Kidney epithelial cell (primary cell): Measurements from ENCODE around the gene NPR3. TPM values are rescaled to one million over a fixed set of nuclear protein-coding genes. Genes with fewer than 3 reads are reported as not detected.

Experiments used
- DNase-seq: peaks from one replicate; pipeline ENCODE4 v3.0.0-alpha.2; 2010; ENCODE audit warnings: low read depth
- H3K27me3 ChIP-seq: 2 replicates; pipeline ENCODE4 v1.6.0; 2011; ENCODE audit warnings: low read length; ENCODE audit not compliant: control insufficient read depth, insufficient read depth
- H3K36me3 ChIP-seq: 2 replicates; pipeline ENCODE4 v1.5.1; 2011; ENCODE audit warnings: low read length; ENCODE audit not compliant: control insufficient read depth, insufficient read depth
- H3K4me3 ChIP-seq: 2 replicates; pipeline ENCODE4 v1.5.1; 2011; ENCODE audit warnings: low read depth, mild to moderate bottlenecking, control low read depth, low read length
- total RNA-seq: library from RNA; depleted of rRNA; stranded (reverse); fragments of >200 nt; gene quantifications from 2 replicates; pipeline ENCODE4 v1.2.3, GENCODE V29; 2015
- TF ChIP-seq, protein P1 (sequence below): IDR thresholded peaks from 2 replicates; pipeline ENCODE4 v1.5.1; 2011; ENCODE audit warnings: mild to moderate bottlenecking, moderate library complexity, low read length, control low read depth, inconsistent platforms; ENCODE audit not compliant: insufficient read depth, poor library complexity, severe bottlenecking

Gene NPR3
- total RNA-seq, 1 donor from 2014 or later: 0.13 TPM

DNA sequence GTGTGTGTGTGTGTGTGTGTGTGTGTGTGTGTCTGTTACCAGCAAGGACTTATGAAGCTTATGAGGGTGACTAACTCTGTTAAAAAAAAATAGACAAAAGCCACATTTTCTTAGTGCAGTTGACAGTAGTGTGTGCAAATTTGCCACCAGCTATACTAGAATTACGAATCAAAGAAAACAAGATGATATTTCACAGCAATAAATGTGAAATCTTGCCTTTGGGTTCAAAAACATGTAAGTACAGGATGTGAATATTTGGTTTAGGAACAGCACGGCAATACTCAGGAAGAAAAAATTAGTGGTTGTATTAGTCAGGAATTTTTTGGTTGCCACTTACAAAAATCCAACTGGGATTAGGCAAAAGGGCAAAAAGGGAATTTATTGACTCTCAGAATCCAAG, 117.4 kb downstream of the NPR3 start:
- no peak overlapping the region for H3K4me3 ChIP-seq
- no peaks in the 10 kb centered on the region for H3K27me3 ChIP-seq
- no peak for DNase-seq
- TF ChIP-seq, protein P1, sequence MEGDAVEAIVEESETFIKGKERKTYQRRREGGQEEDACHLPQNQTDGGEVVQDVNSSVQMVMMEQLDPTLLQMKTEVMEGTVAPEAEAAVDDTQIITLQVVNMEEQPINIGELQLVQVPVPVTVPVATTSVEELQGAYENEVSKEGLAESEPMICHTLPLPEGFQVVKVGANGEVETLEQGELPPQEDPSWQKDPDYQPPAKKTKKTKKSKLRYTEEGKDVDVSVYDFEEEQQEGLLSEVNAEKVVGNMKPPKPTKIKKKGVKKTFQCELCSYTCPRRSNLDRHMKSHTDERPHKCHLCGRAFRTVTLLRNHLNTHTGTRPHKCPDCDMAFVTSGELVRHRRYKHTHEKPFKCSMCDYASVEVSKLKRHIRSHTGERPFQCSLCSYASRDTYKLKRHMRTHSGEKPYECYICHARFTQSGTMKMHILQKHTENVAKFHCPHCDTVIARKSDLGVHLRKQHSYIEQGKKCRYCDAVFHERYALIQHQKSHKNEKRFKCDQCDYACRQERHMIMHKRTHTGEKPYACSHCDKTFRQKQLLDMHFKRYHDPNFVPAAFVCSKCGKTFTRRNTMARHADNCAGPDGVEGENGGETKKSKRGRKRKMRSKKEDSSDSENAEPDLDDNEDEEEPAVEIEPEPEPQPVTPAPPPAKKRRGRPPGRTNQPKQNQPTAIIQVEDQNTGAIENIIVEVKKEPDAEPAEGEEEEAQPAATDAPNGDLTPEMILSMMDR: no peak
- no peaks in the 10 kb centered on the region for H3K36me3 ChIP-seq

DNA sequence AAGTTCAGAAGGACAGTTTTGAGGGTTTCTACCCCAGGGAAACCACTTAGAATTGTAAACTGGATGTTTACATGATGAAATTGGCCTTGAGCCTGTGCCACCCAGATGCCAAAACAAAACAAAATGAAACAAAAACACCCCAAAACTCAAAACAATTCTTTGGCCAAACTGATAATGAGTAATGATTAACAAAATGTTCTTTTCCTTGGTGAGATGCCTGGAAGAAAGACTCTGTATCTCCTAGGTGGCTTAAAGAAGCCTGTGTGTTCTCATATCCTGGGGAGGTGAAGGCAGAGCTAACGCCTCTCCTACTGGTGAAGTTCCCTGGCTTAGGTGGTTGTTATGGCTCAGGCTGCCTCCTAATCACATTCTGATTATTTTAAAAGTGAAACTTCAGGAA, 120.5 kb downstream of the NPR3 start:
- no peak for DNase-seq
- H3K4me3 ChIP-seq: no peak overlapping the region
- TF ChIP-seq, protein P1: no peak
- H3K27me3 ChIP-seq: no peaks in the 10 kb centered on the region
- H3K36me3 ChIP-seq: no peaks in the 10 kb centered on the region

DNA sequence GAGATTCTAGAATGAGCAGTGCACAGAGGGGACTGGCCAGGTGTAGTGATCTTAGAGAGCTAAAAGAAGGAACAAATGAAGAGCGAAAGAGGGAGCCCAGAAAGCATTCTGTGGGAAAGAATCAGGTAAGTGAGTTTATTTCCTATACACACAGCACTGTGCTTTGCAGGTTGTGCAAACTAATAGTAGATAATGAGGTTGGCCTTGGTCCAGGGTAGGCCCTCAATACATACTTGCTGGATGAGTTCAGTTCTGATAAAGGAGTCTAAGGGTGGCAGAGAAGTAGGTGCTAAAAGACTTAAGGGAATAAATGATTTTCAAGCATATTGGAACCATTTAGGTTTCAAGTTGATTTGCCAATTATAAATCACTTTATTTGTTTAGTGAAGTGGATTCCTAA, 122.0 kb downstream of the NPR3 start:
- Histone ChIP-seq H3K36me3 (no peaks in the 10 kb centered on the region), H3K27me3 (no peaks in the 10 kb centered on the region), H3K4me3 (no peak overlapping the region)
- TF ChIP-seq, protein P1: no peak
- DNase-seq: no peak

DNA sequence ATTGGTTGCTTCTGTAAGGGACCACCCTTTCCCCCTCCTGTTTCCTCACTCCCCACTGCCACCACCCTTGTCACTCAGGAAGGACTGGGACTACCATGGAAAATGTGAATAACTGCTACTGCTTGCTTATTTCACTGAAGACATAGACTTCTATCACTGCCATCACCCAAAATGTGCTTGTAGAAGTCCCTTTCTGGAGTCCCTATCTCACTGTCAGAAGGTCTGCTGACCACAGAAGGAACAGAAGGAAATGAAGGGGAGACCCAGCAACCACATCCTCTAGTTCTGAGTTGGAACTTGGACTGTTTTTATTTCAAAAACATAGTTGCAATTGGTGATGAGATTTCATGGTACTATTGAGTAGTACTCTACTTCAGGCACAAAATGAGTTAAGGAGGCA, 122.5 kb downstream of the NPR3 start:
- H3K36me3 ChIP-seq: no peaks in the 10 kb centered on the region

DNA sequence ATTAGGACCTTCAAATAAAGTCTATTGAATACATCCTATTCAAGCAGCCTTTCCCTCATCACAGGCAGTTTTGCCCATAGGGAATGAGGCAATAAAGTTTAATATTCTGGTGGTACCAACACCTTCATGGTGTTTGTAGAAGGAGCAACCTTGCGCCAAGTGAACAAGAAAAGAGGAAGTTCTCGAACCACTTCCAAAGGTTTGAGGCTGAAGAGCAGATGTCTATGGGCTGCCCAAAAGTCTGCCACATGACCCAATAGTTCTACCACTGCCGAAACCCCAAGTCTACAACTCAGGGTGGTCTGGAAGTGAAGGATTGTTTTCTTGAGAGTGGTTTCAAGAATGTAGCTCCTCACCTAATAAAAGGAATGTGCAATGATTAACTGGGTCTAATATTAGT, 123.1 kb downstream of the NPR3 start:
- no peak for DNase-seq
- Histone ChIP-seq H3K36me3 (no peaks in the 10 kb centered on the region), H3K27me3 (no peaks in the 10 kb centered on the region), H3K4me3 (no peak overlapping the region)
- TF ChIP-seq, protein P1: no peak

More for the DNA sequence above, 122.5 kb downstream of the NPR3 start:
- TF ChIP-seq, protein P1: no peak
- H3K27me3 ChIP-seq: no peaks in the 10 kb centered on the region
- DNase-seq: no peak
- no peak overlapping the region for H3K4me3 ChIP-seq

DNA sequence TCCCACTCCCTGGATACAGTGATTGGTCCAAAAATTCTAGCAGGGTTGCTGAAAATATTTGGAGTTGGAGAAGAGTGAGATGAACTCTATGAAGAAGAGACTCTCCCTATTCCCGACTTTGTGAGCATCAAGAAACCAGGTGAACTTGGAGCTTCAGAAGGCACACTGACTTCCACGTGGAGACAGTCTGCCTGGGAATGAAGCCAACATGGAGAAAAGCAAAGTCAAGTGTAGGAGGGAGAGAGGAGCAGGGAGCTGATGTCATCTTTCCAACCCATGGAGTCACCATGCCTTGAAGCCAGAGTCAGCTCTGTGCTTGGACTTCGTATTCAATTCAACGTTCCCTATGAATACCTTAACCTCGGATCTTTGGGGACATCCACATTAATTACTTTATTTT, 125.1 kb downstream of the NPR3 start:
- DNase-seq: no peak
- Histone ChIP-seq H3K36me3 (no peaks in the 10 kb centered on the region), H3K4me3 (no peak overlapping the region), H3K27me3 (no peaks in the 10 kb centered on the region)
- TF ChIP-seq, protein P1: no peak
